ENCODE results near the gene SCEL.
"Not testable (repeated sequence)": the region's sequence is repeated elsewhere in the genome, so short reads cannot be mapped to it uniquely, and the experiment has no call there.

SCEL gene

DNA sequence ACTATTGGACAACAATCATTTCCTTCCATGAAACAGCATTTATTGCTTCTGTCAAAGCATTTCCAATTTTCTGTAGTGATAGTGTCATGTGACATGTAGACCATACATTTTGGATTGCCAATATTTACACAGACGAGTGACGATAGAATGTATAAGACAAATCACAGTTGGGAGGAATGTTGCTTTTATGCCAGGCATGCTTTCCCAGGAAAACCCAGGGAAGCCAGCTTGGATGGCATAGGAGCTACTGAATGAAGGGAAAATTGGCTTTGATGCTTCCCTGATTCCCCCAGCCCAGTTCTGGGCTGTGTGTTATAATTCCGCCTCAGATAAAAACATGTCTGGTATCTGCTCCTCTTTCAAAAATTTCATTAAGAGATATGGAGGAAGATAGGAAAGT lies 22.5 kb downstream of the SCEL start:
- no peak for DNase-seq (ENCODE audit: low read depth in 3 of 3)

DNA sequence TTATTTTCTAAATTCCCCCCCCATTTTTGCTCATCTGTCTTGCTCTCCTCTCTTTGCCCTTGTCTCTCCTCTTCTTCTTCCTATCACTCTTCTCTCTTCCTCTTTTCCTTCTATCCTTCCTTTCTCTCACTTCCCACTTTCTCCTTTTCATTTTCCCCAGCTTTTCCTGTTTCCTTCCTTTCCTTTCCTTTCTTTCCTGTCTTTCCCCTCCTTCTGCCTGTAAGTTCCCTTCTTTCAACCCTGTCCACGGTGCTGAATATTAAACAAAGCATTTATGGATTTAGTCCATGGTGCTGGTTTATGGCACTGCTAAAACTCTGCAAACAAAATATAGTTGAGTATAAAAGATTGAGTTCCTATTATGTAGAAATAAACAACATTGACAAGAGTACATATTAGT lies 27.6 kb downstream of the SCEL start:
- no peak for DNase-seq (ENCODE audit: low read depth in 3 of 3)

GRCh38 chr13:77565635-77566034 lies 30.1 kb downstream of the SCEL start:
- DNase-seq (ENCODE audit: low read depth in 3 of 3) = no peak

DNA sequence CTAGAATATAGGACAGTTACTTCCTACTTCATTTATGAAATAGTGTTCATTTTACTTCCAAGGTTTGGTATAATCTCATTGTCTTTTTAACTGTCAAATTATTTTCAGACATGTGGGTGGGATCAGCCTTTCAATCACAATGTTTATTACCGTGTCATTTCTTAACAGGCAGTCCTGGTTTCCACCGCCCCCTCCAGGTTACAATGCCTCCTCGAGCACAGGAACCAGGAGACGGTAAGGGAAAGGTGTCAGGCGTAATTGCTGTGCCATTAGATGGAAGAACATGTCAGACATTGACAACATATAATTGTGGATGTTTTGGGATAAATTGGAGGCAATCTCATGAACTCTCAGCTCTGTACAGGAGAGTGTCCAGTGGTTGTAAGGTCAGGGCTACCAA lies 36.5 kb downstream of the SCEL start:
- no peak for DNase-seq (ENCODE audit: low read depth in 3 of 3)

- no peak for DNase-seq (ENCODE audit: low read depth in 3 of 3)
Observed at GRCh38 chr13:77574096-77574495, 38.6 kb downstream of the SCEL start.

- DNase-seq (ENCODE audit: low read depth in 3 of 3) = no peak
Observed at GRCh38 chr13:77579959-77580358, 44.5 kb downstream of the SCEL start.

GRCh38 chr13:77580748-77581147 lies 45.2 kb downstream of the SCEL start:
- DNase-seq (ENCODE audit: low read depth in 3 of 3) = no peak

- no peak for DNase-seq (ENCODE audit: low read depth in 3 of 3)
Observed at GRCh38 chr13:77583581-77583980, 48.1 kb downstream of the SCEL start.

DNA sequence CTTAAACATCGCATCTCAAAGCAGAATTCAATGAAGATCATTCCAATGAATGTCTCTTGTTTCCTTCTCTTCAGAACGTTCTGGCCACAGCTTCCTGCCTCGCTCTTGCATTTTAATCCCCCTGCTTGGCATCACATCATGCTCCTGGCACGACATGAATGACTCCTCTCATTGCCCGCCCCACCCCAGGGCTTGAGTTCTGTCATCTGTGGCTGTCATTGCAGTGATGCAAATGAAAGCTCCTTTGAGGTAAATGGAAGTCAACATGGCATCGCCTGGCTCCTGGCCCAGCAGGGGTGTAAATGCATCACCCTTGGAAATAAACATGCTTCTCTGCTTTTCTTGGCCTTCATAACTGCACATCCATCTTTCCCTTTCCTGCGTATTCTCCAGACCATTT lies 48.6 kb downstream of the SCEL start:
- no peak for DNase-seq (ENCODE audit: low read depth in 3 of 3)

DNA sequence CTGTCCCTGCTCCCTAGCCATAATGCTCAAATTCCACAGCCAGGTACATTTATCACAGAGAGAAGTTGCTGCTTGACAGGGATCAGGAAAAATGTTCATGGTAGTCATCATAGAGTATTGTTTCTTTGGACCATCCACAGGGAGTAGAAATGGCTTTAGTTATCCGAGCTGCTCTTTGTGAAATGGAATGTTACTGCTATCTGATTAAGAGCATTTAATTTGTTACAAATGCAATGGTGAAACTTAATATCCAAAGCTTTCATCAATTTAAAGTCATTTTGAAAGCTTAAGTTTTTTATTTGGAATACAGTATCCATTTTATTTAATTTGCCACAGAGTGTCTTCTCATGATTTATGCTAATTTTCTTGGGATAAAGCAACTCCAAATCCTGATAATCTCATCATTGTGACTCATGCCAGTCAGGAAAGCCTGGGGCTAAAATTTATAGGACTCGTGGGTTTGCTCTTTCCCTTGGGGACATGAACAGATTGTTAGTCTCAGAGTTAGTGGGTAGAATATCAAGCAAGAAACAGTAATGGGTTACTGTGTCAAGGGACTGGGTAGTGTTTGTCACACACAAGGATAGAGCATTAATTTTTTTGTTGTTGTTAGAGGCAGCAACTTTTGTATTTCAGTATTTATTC lies 59.8 kb downstream of the SCEL start:
- no peak for DNase-seq (ENCODE audit: low read depth in 3 of 3)

- DNase-seq (ENCODE audit: low read depth in 3 of 3) = no peak
Observed at GRCh38 chr13:77596777-77597176, 61.3 kb downstream of the SCEL start.

GRCh38 chr13:77599351-77599750 lies 63.8 kb downstream of the SCEL start:
- no peak for DNase-seq (ENCODE audit: low read depth in 3 of 3)

- DNase-seq (ENCODE audit: low read depth in 3 of 3) = no peak
Observed at GRCh38 chr13:77600701-77601100, 65.2 kb downstream of the SCEL start.

GRCh38 chr13:77611068-77611467 lies 75.6 kb downstream of the SCEL start:
- no peak for DNase-seq (ENCODE audit: low read depth in 3 of 3)

DNA sequence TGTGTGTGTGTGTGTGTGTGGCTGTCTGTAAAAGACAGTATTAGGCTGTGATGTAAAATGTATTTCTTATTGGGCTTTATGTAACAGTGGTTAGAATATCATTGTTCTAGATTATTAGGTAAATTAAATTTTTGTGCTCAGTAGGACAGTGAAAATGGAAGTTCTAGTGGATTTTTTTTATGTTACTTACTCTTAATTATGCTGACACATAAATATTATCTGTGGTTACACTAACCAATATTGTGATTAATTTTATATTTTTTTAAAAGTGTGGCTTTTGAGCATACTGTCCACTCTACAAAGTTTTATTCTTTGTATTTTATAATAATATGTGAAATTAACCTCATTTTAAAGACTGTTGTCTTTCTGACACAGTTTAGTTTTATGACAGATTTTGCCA lies 80.5 kb downstream of the SCEL start:
- DNase-seq (ENCODE audit: low read depth in 3 of 3) = no peak

GRCh38 chr13:77619655-77620054 lies 84.1 kb downstream of the SCEL start:
- no peak for DNase-seq (ENCODE audit: low read depth in 3 of 3)

GRCh38 chr13:77620138-77620537 lies 84.6 kb downstream of the SCEL start:
- no peak for DNase-seq (ENCODE audit: low read depth in 3 of 3)

DNA sequence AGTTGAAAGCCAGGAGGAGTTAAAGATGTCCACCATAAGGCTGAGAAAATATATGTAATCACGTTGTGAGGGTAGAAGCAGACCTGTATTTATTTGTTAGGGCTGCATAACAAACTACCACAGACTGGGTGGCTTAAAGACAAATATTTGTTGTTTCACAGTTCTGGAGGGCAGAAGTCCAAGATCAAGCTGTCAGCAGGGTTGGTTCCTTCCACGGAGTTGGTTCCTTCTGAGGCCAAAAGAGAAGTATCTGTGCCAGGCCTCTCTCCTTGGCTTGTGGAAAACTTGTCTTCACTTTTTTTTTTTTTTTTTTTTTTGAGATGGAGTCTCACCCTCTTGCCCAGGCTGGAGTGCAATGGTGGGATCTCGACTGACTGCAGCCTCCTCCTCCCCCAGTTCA lies 88.3 kb downstream of the SCEL start:
- no peak for DNase-seq (ENCODE audit: low read depth in 3 of 3)

DNA sequence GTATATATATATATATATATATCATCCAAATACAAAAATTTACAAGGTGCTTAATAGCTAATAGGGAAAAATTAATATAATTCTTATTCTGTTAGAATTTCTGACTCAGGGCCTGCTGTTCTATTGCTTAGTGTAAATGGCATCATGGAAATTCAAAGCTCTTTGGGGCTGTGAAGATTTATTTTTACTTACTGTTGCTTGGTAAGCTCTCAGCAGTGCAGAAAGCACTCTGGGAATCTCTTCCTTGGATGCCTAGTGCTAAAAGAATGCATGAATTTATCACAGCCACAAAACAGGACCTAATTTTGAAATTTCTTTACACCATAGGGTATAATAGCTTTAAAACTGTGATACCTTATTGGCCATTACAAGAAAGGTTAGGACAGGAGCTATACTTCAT lies 92.7 kb downstream of the SCEL start:
- no peak for DNase-seq (ENCODE audit: low read depth in 3 of 3)

DNA sequence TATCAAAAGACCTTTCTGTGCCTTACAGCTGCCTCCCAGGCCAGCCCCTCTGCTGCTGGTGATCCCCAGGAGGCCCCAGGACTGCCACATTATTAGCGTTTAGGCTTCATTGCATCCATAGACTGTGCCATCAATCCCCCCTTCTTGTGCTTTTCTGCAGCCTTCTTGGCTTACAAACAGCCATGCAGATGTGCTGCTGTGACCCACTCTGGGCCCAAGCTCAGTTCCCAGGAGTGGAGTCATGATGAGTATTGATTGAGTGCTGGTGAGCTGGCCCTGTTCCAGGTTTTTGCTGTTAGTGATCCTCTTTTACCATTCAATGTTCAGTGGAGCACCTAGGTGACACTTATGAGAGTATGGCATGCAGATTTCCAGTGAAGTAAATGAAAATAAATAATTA lies 102.1 kb downstream of the SCEL start:
- no peak for DNase-seq (ENCODE audit: low read depth in 3 of 3)

DNA sequence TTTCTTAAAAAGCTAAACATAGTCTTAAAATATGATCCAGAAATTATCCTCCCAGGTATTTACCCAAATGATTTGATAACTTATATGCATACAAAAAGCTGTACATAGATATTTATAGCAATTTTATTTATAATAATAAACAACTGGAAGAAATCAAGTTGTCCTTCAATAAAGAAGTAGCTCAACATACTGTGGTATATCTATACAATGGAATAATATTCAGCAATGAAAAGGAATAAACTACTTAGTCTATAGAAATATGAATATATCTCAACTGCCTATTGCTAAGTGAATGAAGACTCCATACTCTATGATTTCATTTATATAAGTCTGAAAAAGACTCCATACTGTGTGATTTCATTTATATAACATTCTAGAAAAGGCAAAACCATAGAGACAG lies 114.9 kb downstream of the SCEL start:
- DNase-seq (ENCODE audit: low read depth in 3 of 3) = no peak

GRCh38 chr13:77653301-77653700 lies 117.8 kb downstream of the SCEL start:
- no peak for DNase-seq (ENCODE audit: low read depth in 3 of 3)

DNA sequence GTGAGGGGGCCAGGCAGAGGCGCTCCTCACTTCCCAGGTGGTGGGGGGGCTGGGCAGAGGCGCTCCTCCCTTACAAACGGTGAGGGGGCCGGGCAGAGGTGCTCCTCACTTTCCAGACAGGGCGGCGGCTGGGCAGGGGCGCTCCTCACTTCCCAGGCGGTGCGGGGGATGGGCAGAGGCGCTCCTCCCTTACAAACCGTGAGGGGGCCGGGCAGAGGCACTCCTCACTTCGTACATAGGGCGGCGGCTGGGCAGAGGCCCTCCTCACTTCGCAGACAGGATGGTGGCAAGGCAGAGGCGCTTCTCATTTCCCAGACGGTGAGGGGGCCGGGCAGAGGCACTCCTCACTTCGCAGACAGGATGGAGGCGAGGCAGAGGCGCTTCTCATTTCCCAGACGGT lies 124.5 kb downstream of the SCEL start:
- not testable (repeated sequence) for DNase-seq (ENCODE audit: low read depth in 3 of 3)

GRCh38 chr13:77660841-77661250 lies 125.3 kb downstream of the SCEL start:
- no peak for DNase-seq (ENCODE audit: low read depth in 3 of 3)

Measured in stimulated activated CD4-positive, alpha-beta T cell treated with anti-CD3 and anti-CD28 coated beads, TNF-alpha, amount 100 ng/mL, for 48 hours (primary cell).